IgD-negative memory B cell (primary cell): Measurements from ENCODE around the gene CDRT15. TPM values are rescaled to one million over a fixed set of nuclear protein-coding genes. Genes with fewer than 3 reads are reported as not detected.
A peak's percentile ranks its signal among the peaks of the same experiment; 100 is the strongest.
"Not testable (repeated sequence)": the region's sequence is repeated elsewhere in the genome, so short reads cannot be mapped to it uniquely, and the experiment has no call there.

ENCODE experiments used
- H3K27ac Mint-ChIP-seq, 3 donors: one replicate each; pipeline ENCODE4 v1.8.0; 2020 to 2022; ENCODE audit warnings: mild to moderate bottlenecking in 3 of 3, mixed read lengths in 3 of 3, moderate library complexity in 1 of 3
- H3K27me3 Mint-ChIP-seq: one replicate; pipeline ENCODE4 v1.8.0; 2021; ENCODE audit warnings: mixed read lengths
- H3K36me3 Mint-ChIP-seq: one replicate; pipeline ENCODE4 v1.8.0; 2020; ENCODE audit warnings: mild to moderate bottlenecking, mixed read lengths
- H3K4me1 Mint-ChIP-seq, 3 donors: one replicate each; pipeline ENCODE4 v1.8.0; 2020 to 2022; ENCODE audit warnings: mixed read lengths in 3 of 3, mild to moderate bottlenecking in 1 of 3
- H3K4me3 Mint-ChIP-seq, 4 donors: one replicate each; pipeline ENCODE4 v1.8.0; 2020 to 2022; ENCODE audit warnings: mild to moderate bottlenecking in 4 of 4, mixed read lengths in 4 of 4, moderate library complexity in 3 of 4
- H3K9me3 Mint-ChIP-seq, 3 donors: one replicate each; pipeline ENCODE4 v1.8.0; 2020 to 2021; ENCODE audit warnings: mixed read lengths in 3 of 3, mild to moderate bottlenecking in 1 of 3
- polyA plus RNA-seq: library from polyadenylated mRNA; unstranded; fragments of 300-500 nt; fragmentation: Illumina TruSeq; gene quantifications from one replicate; pipeline ENCODE4 v1.2.3, GENCODE V29; 2021

The CDRT15 gene
- polyA plus RNA-seq: not detected

DNA sequence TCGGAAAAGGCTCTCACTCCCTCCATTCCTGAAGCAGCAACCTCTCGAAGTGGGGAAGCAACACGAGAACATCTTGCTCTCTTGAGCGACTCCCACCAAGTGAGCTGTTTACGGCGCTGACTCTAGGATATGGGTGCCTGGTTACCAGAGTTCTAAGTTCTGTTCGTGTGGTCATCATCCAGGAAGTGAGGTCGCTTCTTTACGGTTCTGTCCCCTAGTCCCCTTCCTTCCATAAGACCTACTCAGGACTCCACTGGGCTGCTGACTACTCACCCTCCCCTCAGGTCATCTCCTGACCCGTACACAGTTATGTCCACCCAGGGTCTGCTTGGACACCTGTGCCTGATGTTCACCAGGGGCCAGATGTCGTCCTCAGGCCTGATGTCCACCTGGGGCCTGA, at the start of gene CDRT15:
CDRT15 (minus strand) TSS at position 101 of the 400 bp plus-strand sequence; CDS start at position 72, 29 bp downstream.
- H3K9me3 Mint-ChIP-seq, H3K27me3 Mint-ChIP-seq, H3K4me3 Mint-ChIP-seq, H3K4me1 Mint-ChIP-seq, H3K27ac Mint-ChIP-seq, H3K36me3 Mint-ChIP-seq: not testable (repeated sequence)

GRCh38 chr17:14282726-14283125, 46.1 kb upstream of the CDRT15 start:
- Mint-ChIP-seq H3K27me3 (peaks cover 20% of the 10 kb centered on the region), H3K27ac (no peak overlapping the region), H3K4me3 (no peak overlapping the region), H3K36me3 (peaks cover 1% of the 10 kb centered on the region), H3K9me3 (peaks cover 0 to 3% (median 2%) of the 10 kb centered on the region in 3 donors), H3K4me1 (no peaks in the 10 kb centered on the region)

DNA sequence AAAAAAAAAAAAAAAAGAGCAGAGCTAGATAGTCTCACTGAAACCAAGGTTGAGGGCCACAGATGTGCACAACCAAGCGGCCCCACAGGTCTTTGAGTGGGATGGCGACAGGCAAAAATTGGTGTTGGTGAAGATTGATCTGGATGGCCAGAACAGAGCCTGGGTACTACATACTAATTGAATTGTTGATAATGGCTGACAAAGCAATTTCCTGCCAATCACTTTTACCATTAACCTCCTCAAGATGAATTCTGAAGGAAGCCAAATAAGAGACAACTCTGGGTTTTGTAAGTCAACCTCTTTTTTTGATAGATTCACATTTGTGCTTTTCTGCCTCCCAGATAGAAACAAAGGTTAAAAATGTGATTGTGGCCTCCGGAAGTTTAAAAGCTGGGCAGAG, 44.9 kb upstream of the CDRT15 start:
- Mint-ChIP-seq H3K27ac (no peak overlapping the region), H3K36me3 (peaks cover 1% of the 10 kb centered on the region), H3K4me3 (no peak overlapping the region), H3K4me1 (no peaks in the 10 kb centered on the region), H3K9me3 (peaks cover 0 to 3% (median 2%) of the 10 kb centered on the region in 3 donors), H3K27me3 (peaks cover 25% of the 10 kb centered on the region)

DNA sequence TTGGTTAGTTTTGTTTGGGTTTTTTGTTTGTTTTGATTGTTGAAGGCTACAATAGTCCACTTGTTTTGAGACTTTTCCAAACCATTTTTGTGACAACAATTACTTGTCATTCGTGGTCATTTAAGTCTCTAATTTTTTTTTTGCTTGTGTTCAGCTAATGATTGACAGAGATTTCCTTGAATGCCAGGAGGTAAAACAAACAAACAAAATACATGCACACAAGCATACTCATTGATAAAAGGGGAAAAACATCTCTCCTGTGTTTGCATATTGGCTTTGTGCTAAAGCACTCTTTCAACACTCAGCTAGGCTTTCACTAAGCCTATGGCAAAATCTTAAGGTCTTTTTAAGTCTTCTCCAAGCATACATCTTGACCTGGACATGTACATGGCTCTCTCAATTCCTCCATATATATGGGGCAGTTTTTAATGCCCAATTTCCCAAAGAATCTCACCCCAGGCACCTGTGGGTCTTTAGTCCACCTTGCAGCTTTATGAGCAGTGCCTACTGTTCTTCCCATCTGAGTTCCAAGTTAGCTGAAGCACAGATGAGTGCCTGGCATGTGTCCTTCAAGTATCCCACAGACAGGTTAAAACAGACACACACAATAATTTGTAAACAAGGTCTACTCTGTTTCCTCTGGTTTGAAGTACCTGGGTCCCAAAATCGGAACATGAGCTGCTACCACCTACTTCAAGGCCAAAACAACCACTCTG, 40.0 kb upstream of the CDRT15 start:
- H3K27me3 Mint-ChIP-seq: peaks cover 12% of the 10 kb centered on the region
- no peak overlapping the region for H3K27ac Mint-ChIP-seq
- H3K4me3 Mint-ChIP-seq: no peak overlapping the region
- peaks cover 2% of the 10 kb centered on the region for H3K36me3 Mint-ChIP-seq
- peaks cover 1 to 20% (median 10%) of the 10 kb centered on the region in 3 donors for H3K9me3 Mint-ChIP-seq
- H3K4me1 Mint-ChIP-seq: no peaks in the 10 kb centered on the region

GRCh38 chr17:14270508-14270907, 33.8 kb upstream of the CDRT15 start:
- Mint-ChIP-seq H3K36me3 (peaks cover 2% of the 10 kb centered on the region), H3K27ac (no peak overlapping the region), H3K27me3 (peaks cover 3% of the 10 kb centered on the region), H3K9me3 (peaks cover 0 to 14% (median 7%) of the 10 kb centered on the region in 3 donors), H3K4me3 (no peak overlapping the region), H3K4me1 (no peaks in the 10 kb centered on the region)

DNA sequence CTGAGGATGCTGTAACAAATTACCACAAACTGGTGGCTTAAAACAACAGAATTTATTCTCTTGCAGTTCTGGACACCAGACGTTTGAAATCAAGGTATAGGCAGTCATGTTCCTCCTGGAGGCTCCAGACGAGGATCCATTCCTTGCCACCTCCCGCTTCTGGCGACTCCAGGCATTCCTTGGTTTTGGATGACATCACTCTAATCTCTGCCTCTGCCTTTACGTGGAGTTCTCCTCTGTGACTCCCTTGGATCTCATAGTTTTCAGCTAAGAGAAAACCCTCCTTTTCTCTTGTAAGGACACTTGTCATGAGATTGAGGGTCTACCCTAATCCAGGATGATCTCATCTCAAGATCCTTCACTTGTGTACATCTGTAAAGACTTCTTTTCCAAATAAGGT, 32.8 kb upstream of the CDRT15 start:
- H3K9me3 Mint-ChIP-seq: peaks cover 0 to 10% (median 5%) of the 10 kb centered on the region in 3 donors
- H3K36me3 Mint-ChIP-seq: peaks cover 2% of the 10 kb centered on the region
- peaks cover 3% of the 10 kb centered on the region for H3K27me3 Mint-ChIP-seq
- no peak overlapping the region for H3K27ac Mint-ChIP-seq
- H3K4me3 Mint-ChIP-seq: no peak overlapping the region
- H3K4me1 Mint-ChIP-seq: no peaks in the 10 kb centered on the region

DNA sequence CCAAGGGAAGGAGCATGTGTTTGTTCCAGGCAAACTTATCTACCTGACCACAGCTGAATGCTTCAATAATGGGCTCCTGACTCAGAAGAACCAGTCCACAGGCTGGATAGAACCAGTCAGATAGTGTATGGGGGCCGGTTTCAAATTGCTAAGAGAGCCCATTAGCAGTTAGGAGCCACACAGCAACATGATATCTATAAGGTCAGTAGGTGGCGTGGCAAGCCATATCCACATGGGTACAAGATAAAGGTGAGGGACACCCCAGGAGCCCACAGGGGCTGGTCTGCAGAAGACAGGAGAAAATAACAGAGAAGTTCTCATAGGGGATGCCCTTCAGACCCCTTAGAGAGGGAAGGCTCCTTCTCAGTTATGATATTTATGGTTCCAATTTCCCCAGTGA, 31.6 kb upstream of the CDRT15 start:
- peaks cover 0 to 6% (median 5%) of the 10 kb centered on the region in 3 donors for H3K9me3 Mint-ChIP-seq
- H3K4me1 Mint-ChIP-seq: no peaks in the 10 kb centered on the region

GRCh38 chr17:14261406-14261805, 24.7 kb upstream of the CDRT15 start:
- Mint-ChIP-seq H3K4me3 (no peak overlapping the region), H3K27ac (no peak overlapping the region), H3K36me3 (no peaks in the 10 kb centered on the region), H3K4me1 (no peaks in the 10 kb centered on the region), H3K9me3 (peaks cover 0 to 5% (median 5%) of the 10 kb centered on the region in 3 donors), H3K27me3 (peaks cover 8% of the 10 kb centered on the region)

More for the DNA sequence above, 31.6 kb upstream of the CDRT15 start:
- Mint-ChIP-seq H3K27ac (no peak overlapping the region), H3K27me3 (peaks cover 3% of the 10 kb centered on the region), H3K36me3 (peaks cover 2% of the 10 kb centered on the region), H3K4me3 (no peak overlapping the region)

GRCh38 chr17:14245629-14246028, 9.0 kb upstream of the CDRT15 start:
- peaks cover 1% of the 10 kb centered on the region for H3K36me3 Mint-ChIP-seq
- H3K9me3 Mint-ChIP-seq: no peaks in the 10 kb centered on the region
- H3K27me3 Mint-ChIP-seq: peaks cover 8% of the 10 kb centered on the region

DNA sequence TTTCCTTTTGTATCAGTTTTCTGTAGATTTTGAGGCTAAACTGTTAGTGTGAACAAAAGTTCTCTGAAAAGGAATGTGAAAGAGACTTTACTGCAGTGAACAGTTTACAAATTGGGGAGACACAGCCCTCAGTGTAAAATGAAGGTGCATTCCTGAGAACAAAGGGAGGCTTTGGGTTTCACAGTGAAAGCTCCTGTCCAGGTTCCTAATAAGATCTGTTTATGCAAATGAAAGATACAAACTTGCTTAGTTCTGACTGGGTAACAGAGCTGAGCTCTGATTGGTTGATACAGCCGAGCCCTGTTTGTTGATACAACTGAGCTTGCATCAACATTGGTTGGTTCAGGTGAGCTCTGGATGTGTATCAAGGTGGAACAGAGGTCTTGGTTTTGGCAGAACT, 8.3 kb upstream of the CDRT15 start:
- H3K9me3 Mint-ChIP-seq: no peaks in the 10 kb centered on the region
- no peak overlapping the region for H3K4me3 Mint-ChIP-seq
- H3K36me3 Mint-ChIP-seq: peaks cover 1% of the 10 kb centered on the region
- H3K27me3 Mint-ChIP-seq: peaks cover 8% of the 10 kb centered on the region
- H3K27ac Mint-ChIP-seq: no peak overlapping the region
- H3K4me1 Mint-ChIP-seq: no peaks in the 10 kb centered on the region

More at GRCh38 chr17:14245629-14246028, 9.0 kb upstream of the CDRT15 start:
- Mint-ChIP-seq H3K4me3 (no peak overlapping the region), H3K27ac (no peak overlapping the region), H3K4me1 (no peaks in the 10 kb centered on the region)

- H3K4me3 Mint-ChIP-seq, H3K27ac Mint-ChIP-seq, H3K9me3 Mint-ChIP-seq, H3K27me3 Mint-ChIP-seq, H3K36me3 Mint-ChIP-seq, H3K4me1 Mint-ChIP-seq: not testable (repeated sequence)
These were observed 2.6 kb upstream of the CDRT15 start for GRCh38 chr17:14239271-14239670.

- not testable (repeated sequence) for H3K27me3 Mint-ChIP-seq, H3K4me1 Mint-ChIP-seq, H3K36me3 Mint-ChIP-seq, H3K9me3 Mint-ChIP-seq, H3K27ac Mint-ChIP-seq, H3K4me3 Mint-ChIP-seq
These were observed 630 bp downstream of the CDRT15 start for GRCh38 chr17:14236032-14236431.

- not testable (repeated sequence) for H3K4me1 Mint-ChIP-seq, H3K27me3 Mint-ChIP-seq, H3K36me3 Mint-ChIP-seq, H3K27ac Mint-ChIP-seq, H3K4me3 Mint-ChIP-seq, H3K9me3 Mint-ChIP-seq
These were observed 1.6 kb downstream of the CDRT15 start for GRCh38 chr17:14235047-14235446.

DNA sequence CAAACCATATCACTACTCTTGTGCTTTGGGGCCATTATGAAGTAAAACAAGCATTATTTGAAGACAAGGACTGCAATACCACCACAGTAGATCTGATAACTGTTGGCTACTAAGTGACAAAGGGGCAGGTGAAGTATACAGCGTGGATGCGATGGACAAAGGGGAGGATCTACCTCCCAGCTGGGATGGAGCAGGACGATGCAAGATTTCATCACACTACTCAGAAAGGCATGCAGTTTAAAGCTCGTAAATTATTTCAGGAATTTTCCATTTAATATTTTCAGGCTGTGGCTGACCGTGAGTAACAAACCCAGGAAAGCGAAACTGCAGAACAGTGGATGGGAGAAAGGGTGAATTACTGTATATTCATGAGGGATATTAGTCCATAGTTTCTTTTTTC, 5.5 kb downstream of the CDRT15 start:
- not testable (repeated sequence) for H3K4me3 Mint-ChIP-seq, H3K36me3 Mint-ChIP-seq, H3K4me1 Mint-ChIP-seq, H3K27ac Mint-ChIP-seq, H3K9me3 Mint-ChIP-seq, H3K27me3 Mint-ChIP-seq

- Mint-ChIP-seq H3K36me3 (no peaks in the 10 kb centered on the region), H3K4me1 (no peaks in the 10 kb centered on the region), H3K4me3 (peak overlapping the region in 1 of 4 donors; percentile 11), H3K27ac (no peak overlapping the region), H3K9me3 (peaks cover 3 to 6% (median 3%) of the 10 kb centered on the region in 3 donors), H3K27me3 (no peaks in the 10 kb centered on the region)
These were observed 7.8 kb downstream of the CDRT15 start for GRCh38 chr17:14228903-14229302.

GRCh38 chr17:14227052-14227451, 9.6 kb downstream of the CDRT15 start:
- no peaks in the 10 kb centered on the region for H3K27me3 Mint-ChIP-seq
- peaks cover 3 to 6% (median 3%) of the 10 kb centered on the region in 3 donors for H3K9me3 Mint-ChIP-seq
- no peak overlapping the region for H3K4me3 Mint-ChIP-seq
- H3K27ac Mint-ChIP-seq: no peak overlapping the region
- H3K4me1 Mint-ChIP-seq: no peaks in the 10 kb centered on the region
- H3K36me3 Mint-ChIP-seq: no peaks in the 10 kb centered on the region
